Measurements from ENCODE around the gene TUSC2. TPM values are rescaled to one million over a fixed set of nuclear protein-coding genes. Genes with fewer than 3 reads are reported as not detected.

Gene TUSC2
- total RNA-seq, 4 donors from 2014 or later, result 12.8 to 21.7 (median 17.4) TPM

DNA sequence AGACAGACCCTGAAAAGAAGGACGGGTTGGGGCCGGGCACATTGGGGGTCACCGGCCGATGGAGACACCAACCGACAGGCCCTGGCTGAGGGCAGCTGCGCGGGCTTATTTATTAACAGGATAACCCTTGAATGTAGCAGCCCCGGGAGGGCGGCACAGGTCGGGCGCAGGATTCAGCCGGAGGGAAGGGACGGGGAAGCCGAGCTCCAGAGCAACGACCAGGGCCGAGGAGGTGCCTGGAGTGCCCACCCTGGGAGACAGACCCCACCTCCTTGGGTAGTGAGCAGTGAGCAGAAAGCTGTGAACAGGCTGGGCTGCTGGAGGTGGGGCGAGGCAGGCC is 51.3 kb downstream of the TUSC2 start:
- Histone ChIP-seq H3K9me3 (no peaks in the 10 kb centered on the region), H3K4me1 (peaks cover 36% of the 10 kb centered on the region), H3K4me3 (no peak overlapping the region), H3K36me3 (no peaks in the 10 kb centered on the region), H3K27me3 (peaks cover 23% of the 10 kb centered on the region), H3K27ac (no peak overlapping the region)
- TF ChIP-seq POLR2A (IDR thresholded peaks at IDR 0.05) (no peak), EP300 (IDR thresholded peaks at IDR 0.05) (no peak), POLR2AphosphoS5 (IDR thresholded peaks at IDR 0.05) (no peak)
- TF ChIP-seq, protein P1, sequence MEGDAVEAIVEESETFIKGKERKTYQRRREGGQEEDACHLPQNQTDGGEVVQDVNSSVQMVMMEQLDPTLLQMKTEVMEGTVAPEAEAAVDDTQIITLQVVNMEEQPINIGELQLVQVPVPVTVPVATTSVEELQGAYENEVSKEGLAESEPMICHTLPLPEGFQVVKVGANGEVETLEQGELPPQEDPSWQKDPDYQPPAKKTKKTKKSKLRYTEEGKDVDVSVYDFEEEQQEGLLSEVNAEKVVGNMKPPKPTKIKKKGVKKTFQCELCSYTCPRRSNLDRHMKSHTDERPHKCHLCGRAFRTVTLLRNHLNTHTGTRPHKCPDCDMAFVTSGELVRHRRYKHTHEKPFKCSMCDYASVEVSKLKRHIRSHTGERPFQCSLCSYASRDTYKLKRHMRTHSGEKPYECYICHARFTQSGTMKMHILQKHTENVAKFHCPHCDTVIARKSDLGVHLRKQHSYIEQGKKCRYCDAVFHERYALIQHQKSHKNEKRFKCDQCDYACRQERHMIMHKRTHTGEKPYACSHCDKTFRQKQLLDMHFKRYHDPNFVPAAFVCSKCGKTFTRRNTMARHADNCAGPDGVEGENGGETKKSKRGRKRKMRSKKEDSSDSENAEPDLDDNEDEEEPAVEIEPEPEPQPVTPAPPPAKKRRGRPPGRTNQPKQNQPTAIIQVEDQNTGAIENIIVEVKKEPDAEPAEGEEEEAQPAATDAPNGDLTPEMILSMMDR (IDR thresholded peaks at IDR 0.05), result no peak
- DNase-seq (ENCODE audit: low spot score in 2 of 2), result no peak
- 90% methylated on average over 16 of the region's 17 CpGs for WGBS

DNA sequence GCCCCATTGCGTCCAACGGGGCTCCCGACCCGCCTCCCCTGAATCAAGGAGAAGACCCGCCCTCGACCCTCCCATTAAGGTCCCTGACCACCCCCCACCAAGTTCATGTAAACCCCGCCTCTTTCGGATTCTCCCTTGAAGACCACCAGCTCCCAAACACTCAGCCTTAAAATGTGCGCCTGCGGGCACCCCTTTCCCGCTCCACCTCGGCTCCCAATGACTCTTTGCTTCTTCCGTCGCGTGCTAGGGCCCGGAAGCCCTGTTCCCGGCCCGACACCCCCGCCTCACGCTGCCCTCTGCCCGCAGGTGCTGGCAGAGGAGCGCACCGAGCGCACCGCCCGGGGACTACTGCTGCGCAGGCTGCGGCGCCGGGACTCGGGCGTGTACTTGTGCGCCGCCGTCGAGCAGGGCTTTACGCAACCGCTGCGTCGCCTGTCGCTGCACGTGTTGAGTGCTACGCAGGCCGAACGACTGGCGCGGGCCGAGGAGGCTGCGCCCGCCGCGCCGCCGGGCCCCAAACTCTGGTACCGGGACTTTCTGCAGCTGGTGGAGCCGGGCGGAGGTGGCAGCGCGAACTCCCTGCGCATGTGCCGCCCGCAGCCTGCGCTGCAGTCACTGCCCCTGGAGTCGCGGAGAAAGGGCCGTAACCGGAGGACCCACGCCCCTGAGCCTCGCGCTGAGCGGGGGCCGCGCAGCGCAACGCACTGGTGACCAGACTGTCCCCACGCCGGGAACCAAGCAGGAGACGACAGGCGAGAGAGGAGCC is 51.8 kb downstream of the TUSC2 start:
- no peak for TF ChIP-seq POLR2A (IDR thresholded peaks at IDR 0.05)
- TF ChIP-seq, protein P1 (IDR thresholded peaks at IDR 0.05), result no peak
- no peak for TF ChIP-seq POLR2AphosphoS5 (IDR thresholded peaks at IDR 0.05)
- TF ChIP-seq EP300 (IDR thresholded peaks at IDR 0.05), result no peak
- WGBS, result 70% methylated on average over 41 of the region's 79 CpGs
- no peak for DNase-seq (ENCODE audit: low spot score in 2 of 2)
- no peak overlapping the region for H3K4me3 ChIP-seq
- peaks cover 23% of the 10 kb centered on the region for H3K27me3 ChIP-seq
- no peaks in the 10 kb centered on the region for H3K9me3 ChIP-seq
- peaks cover 36% of the 10 kb centered on the region for H3K4me1 ChIP-seq
- H3K27ac ChIP-seq, result no peak overlapping the region
- H3K36me3 ChIP-seq, result no peaks in the 10 kb centered on the region

DNA sequence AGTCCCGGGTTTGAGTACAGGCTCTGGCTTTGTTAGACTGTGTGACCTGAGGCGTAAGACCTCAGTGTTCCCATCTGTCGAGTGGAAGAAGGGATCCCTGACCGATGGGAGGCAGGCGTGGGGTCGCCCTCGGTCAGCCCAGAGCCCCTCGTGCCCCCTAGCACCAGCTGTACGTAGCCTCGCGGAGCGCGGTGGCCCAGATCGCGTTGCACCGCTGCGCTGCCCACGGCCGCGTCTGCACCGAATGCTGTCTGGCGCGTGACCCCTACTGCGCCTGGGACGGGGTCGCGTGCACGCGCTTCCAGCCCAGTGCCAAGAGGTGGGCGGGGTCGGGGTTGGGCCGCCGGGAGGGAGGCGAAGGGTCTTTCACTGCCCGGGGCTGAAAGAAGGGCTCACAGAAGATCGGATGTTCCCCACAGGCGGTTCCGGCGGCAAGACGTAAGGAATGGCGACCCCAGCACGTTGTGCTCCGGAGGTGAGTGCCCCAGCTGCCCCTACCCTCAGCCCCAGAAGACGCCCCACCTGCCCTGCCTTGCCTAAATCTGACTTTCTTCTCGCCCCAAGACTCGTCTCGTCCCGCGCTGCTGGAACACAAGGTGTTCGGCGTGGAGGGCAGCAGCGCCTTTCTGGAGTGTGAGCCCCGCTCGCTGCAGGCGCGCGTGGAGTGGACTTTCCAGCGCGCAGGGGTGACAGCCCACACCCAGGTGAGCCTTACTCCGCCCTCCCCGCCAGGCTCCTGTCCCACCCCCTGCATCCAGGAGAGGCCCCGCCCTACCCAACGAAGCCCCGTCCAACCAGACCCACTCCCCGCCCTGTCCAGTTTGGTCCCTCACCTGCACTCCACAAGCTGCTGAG is 52.7 kb downstream of the TUSC2 start:
- Histone ChIP-seq H3K27me3 (peaks cover 23% of the 10 kb centered on the region), H3K27ac (no peak overlapping the region), H3K4me1 (peaks cover 43% of the 10 kb centered on the region), H3K36me3 (no peaks in the 10 kb centered on the region), H3K9me3 (no peaks in the 10 kb centered on the region), H3K4me3 (no peak overlapping the region)
- WGBS, result 30% methylated on average over 34 of the region's 65 CpGs
- TF ChIP-seq EP300 (IDR thresholded peaks at IDR 0.05) (no peak), POLR2A (IDR thresholded peaks at IDR 0.05) (no peak)
- no peak for DNase-seq (ENCODE audit: low spot score in 2 of 2)

Other genes starting within 250 kb of the TUSC2 start
- gene RBM5, start 239.3 kb downstream of the TUSC2 start, total RNA-seq, result 100 to 1,000 TPM; 129 to 681 (median 208) TPM
- 100 to 1,000 TPM; 123 to 188 (median 130) TPM for gene SEMA3F, start 172.9 kb downstream of the TUSC2 start, total RNA-seq
- gene GNAT1, start 136.6 kb downstream of the TUSC2 start, total RNA-seq, result under 1 TPM in 1 of 4 donors, not detected in 3; 0.64 TPM
- gene SLC38A3, start 123.0 kb downstream of the TUSC2 start, total RNA-seq, result 1 to 10 TPM in 2 of 4 donors, under 1 TPM in 2; 0.25 to 2.2 (median 1.00) TPM
- 10 to 100 TPM; 70.9 to 91.3 (median 76.7) TPM for gene GNAI2, start 92.0 kb downstream of the TUSC2 start, total RNA-seq
- 1 to 10 TPM; 2.9 to 5.2 (median 4.1) TPM for gene SEMA3B, start 59.1 kb downstream of the TUSC2 start, total RNA-seq
- gene LSMEM2, start 49.1 kb downstream of the TUSC2 start, total RNA-seq, result under 1 TPM in 1 of 4 donors, not detected in 3; 0.30 TPM
- 10 to 100 TPM; 56.3 to 84.9 (median 75.2) TPM for gene IFRD2, start 35.8 kb downstream of the TUSC2 start, total RNA-seq
- gene HYAL3, start 28.8 kb downstream of the TUSC2 start, total RNA-seq, result 1 to 10 TPM; 2.5 to 7.8 (median 6.1) TPM
- gene NAA80, start 28.8 kb downstream of the TUSC2 start, total RNA-seq, result 10 to 100 TPM; 19.5 to 23.4 (median 20.3) TPM
- 10 to 100 TPM; 19.5 to 31.0 (median 27.4) TPM for gene HYAL1, start 24.6 kb downstream of the TUSC2 start, total RNA-seq
- 10 to 100 TPM; 47.7 to 87.0 (median 80.3) TPM for gene HYAL2, start 5.5 kb downstream of the TUSC2 start, total RNA-seq
- 10 to 100 TPM; 33.9 to 63.3 (median 39.7) TPM for gene RASSF1, start 12.6 kb upstream of the TUSC2 start, total RNA-seq
- gene ZMYND10, start 17.5 kb upstream of the TUSC2 start, total RNA-seq, result 1 to 10 TPM in 3 of 4 donors, not detected in 1; 1.6 to 4.7 (median 1.9) TPM
- 10 to 100 TPM; 16.5 to 35.6 (median 26.0) TPM for gene NPRL2, start 22.6 kb upstream of the TUSC2 start, total RNA-seq
- 10 to 100 TPM; 12.8 to 29.8 (median 17.9) TPM for gene CYB561D2, start 22.6 kb upstream of the TUSC2 start, total RNA-seq
- gene TMEM115, start 31.3 kb upstream of the TUSC2 start, total RNA-seq, result 10 to 100 TPM; 60.7 to 85.3 (median 70.2) TPM
- gene CACNA2D2, start 175.4 kb upstream of the TUSC2 start, total RNA-seq, result 1 to 10 TPM; 1.4 to 5.6 (median 1.7) TPM
- 1 to 10 TPM; 1.3 to 3.7 (median 2.2) TPM for gene C3orf18, start 239.5 kb upstream of the TUSC2 start, total RNA-seq
- gene HEMK1, start 241.3 kb upstream of the TUSC2 start, total RNA-seq, result 10 to 100 TPM in 1 of 4 donors, 1 to 10 TPM in 3; 3.8 to 10.6 (median 8.4) TPM